ENCODE results near the gene B4GALNT1. TPM values are rescaled to one million over a fixed set of nuclear protein-coding genes. Genes with fewer than 3 reads are reported as not detected.
A peak's percentile ranks its signal among the peaks of the same experiment; 100 is the strongest.
"Not testable (repeated sequence)": the region's sequence is repeated elsewhere in the genome, so short reads cannot be mapped to it uniquely, and the experiment has no call there.

B4GALNT1 gene
- total RNA-seq, 2 donors from 2014 or later = 0.34 to 0.98 TPM

- ATAC-seq = peak; percentile 20
- intact Hi-C loops (cut with DNase I, micrococcal nuclease) = no loop called here
- DNase-seq = peak in 1 of 2 donors; percentile 58
Measured at GRCh38 chr12:57603815-57604453, 29.1 kb downstream of the B4GALNT1 start.

GRCh38 chr12:57603324-57603723 lies 29.7 kb downstream of the B4GALNT1 start:
- DNase-seq = no peak
- no peak for ATAC-seq
- intact Hi-C loops (cut with DNase I, micrococcal nuclease) = no loop called here

DNA sequence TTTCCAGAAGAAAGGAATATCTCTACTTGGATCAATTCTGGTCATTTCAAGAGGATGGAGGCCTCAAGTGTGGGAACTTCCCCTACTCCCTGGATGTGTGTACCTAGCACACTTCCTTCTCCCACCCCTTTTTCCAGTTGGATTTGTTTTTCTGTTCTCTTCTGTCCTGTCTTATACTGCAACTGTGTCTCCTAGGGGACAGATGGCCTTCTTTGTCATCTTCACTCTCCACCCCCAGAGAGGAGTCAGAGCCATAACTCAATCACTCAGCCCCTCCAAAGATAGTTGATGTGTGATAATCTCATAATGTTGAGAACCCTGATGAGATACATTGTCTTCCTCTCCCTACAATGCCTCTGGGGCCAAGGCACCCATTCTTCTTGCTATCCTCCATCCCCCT lies 30.5 kb downstream of the B4GALNT1 start:
- ATAC-seq (no peak), DNase-seq (no peak)
- intact Hi-C loops (cut with DNase I, micrococcal nuclease) = no loop called here

- DNase-seq = no peak
- intact Hi-C loops (cut with DNase I, micrococcal nuclease) = no loop called here
- no peak for ATAC-seq
Measured at GRCh38 chr12:57600395-57600794, 32.6 kb downstream of the B4GALNT1 start.

DNA sequence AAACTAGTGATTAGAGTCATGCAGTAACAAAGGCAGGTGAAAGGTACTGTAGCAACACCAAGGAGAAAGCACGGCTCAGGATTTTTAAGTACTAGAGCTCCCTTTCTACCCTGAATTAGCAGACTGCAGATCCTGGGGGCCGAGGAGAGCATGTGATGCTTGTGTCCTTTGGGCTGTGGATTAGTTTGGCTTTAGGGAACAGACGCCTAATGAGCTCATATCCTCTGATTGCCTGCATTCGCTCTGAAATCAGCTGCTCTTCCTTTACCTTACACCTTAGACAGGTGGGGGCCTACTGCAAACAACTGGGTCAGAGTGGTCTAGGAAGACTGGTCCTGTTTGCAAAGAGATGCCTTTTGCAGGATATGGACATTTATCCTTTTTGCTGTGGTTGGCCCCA lies 39.8 kb downstream of the B4GALNT1 start:
- ATAC-seq (no peak), DNase-seq (no peak)
- intact Hi-C loops (cut with DNase I, micrococcal nuclease) = no loop called here

GRCh38 chr12:57592551-57593165 lies 40.3 kb downstream of the B4GALNT1 start:
- intact Hi-C loops (cut with DNase I, micrococcal nuclease) = no loop called here
- ATAC-seq = no peak
- no peak for DNase-seq

DNA sequence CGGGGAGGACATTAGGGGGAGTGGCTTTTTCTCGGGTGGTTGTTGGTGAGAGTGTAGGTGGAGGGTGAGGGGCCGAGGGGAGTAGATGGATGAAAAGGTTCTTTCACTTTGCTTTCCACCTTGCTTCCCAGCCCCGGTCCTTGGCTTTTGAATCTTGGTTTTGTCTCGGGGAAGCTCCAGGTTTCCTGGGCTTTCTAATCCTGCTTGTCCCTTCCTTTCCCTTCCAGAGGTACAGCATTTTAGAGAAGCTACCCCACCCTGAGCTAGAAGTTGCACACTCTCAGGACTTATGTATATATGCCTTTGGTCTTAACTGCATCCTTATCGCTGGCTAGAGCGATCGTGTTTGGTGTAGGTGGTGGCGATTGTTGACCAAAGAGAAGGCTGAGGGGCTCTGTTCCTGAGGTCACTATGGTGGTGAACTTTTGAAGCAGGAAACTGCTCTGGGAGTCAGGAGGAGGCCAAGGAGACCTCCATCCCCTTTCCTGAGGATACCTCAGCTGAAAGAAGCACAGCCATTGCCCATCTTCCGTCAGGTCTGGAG lies 41.1 kb downstream of the B4GALNT1 start:
- ATAC-seq (no peak), DNase-seq (peak in 1 of 2 donors; percentile 41)
- intact Hi-C loops (cut with DNase I, micrococcal nuclease) = no loop called here

- DNase-seq = peak; percentile 82 to 88
- ATAC-seq = peak; percentile 98
- intact Hi-C loops (cut with DNase I, micrococcal nuclease) = no loop called here
Measured at GRCh38 chr12:57590864-57591781, 41.9 kb downstream of the B4GALNT1 start, which contains the start of gene PIP4K2C. TSS of gene PIP4K2C (plus strand) at chr12:57591192. CDS start at chr12:57591290, 98 bp downstream.

- DNase-seq (no peak), ATAC-seq (no peak)
- intact Hi-C loops (cut with DNase I, micrococcal nuclease) = no loop called here
Measured at GRCh38 chr12:57590479-57590863, 42.5 kb downstream of the B4GALNT1 start.

GRCh38 chr12:57588951-57589610 lies 43.9 kb downstream of the B4GALNT1 start:
- ATAC-seq; DNase-seq; intact Hi-C loops (cut with DNase I, micrococcal nuclease): not testable (repeated sequence)

GRCh38 chr12:57586832-57587429 lies 46.1 kb downstream of the B4GALNT1 start:
- ATAC-seq = no peak
- intact Hi-C loops (cut with DNase I, micrococcal nuclease) = no loop called here
- DNase-seq = no peak

GRCh38 chr12:57586128-57586527 lies 46.9 kb downstream of the B4GALNT1 start:
- intact Hi-C loops (cut with DNase I, micrococcal nuclease) = no loop called here
- ATAC-seq (no peak), DNase-seq (no peak)

DNA sequence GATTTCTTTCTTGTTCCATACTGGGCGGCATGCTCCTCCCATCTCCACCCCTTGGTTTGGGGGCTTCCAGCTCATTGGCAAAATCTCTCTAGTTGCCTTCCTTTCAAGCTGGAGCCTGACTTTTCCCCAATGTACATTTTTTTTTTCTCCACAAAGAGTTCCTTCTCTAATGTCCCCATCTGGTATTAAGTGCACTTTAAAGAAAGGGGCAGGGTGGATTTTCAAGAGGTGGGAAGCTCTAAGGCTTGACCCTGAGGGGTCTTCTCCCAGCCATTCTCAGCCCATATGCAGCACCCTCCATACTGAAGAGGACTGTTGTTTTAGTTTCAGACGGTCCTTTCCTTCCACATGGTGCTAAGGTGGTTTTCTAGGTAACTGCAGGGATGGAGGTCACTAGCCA lies 47.8 kb downstream of the B4GALNT1 start:
- DNase-seq (no peak), ATAC-seq (no peak)
- intact Hi-C loops (cut with DNase I, micrococcal nuclease) = no loop called here

DNA sequence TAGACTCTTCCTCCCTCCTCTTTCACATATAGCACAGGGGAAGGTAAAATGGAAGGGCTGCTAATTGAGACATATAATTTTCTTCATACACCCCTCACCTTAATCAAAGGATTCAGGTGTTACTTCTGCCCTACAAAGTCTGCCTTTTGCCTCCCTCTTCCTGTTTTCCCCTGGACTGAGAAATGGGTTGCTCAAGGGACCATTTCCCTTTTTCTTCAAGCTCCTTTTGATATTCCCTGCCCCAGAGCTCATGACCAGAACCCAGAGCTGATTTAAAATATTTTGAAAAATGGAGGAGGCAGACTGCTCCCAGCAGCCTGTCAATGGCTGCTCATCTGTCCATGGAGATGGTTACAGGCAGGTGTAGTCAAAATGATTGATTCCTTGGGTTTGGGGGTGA lies 48.3 kb downstream of the B4GALNT1 start:
- intact Hi-C loops (cut with DNase I, micrococcal nuclease) = loop anchor here in 1 of 2 donors (5.0 kb wide), 1 partner anchor 38 kb away; no protein-coding TSS in a partner anchor
- no peak for ATAC-seq

DNA sequence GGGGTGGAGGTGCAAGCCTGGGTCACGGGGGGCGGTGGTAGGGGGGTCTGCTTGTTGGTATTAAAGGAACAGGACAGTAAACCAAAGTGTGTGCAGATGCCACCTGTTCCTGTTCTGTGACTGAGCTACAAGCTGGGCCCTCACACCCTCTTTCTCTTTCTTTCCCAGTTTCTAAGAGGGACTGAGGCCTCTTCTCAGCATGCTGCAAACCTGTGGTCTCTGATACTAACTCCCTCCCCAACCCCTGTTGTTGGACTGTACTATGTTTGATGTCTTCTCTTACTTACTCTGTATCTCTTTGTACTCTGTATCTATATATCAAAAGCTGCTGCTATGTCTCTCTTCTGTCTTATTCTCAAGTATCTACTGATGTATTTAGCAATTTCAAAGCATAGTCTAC lies 49.0 kb downstream of the B4GALNT1 start:
- ATAC-seq = no peak
- DNase-seq = no peak
- intact Hi-C loops (cut with DNase I, micrococcal nuclease) = loop anchor here in 1 of 2 donors (5.0 kb wide), 1 partner anchor 38 kb away; no protein-coding TSS in a partner anchor

More for the DNA sequence above, 48.3 kb downstream of the B4GALNT1 start:
- no peak for DNase-seq

DNA sequence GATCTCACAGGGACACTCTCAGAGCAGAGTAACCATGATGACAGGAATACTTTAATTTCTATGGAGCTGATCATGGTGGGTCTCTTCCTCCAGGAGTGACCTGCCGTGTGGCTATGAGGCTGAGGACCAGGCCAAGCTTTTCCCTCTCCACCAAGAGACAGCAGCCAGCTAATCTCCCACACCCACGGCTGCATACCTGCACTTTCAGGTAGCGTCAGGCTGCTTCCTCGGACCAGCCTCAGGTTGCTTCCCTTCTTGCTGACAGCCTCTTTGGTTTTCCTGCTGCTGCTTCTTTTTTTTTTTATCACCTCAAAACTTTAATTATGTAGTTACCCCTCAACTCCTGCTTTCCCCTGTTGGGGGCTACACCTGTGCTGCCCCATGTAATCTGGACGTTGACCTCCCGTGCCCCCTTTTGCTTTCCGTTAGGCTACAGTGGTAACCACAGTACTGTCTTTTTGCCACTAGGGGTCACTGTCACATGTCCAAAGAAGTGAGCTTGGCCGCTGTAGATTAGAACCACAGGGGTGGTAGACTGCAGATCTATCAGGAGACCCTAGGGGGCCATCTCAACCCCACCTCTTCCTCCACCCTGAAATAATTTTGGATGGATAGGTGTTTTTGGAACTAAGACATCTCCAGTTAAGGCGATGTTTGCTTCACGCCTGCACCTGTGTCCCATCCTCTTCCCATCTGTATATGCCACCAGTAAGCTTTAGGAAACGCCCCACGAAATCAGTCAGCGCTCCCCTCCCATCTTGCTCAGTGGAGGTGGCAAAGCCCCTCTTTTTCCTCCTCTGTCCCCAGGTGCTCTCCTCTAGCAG lies 49.8 kb downstream of the B4GALNT1 start:
- ATAC-seq = peak; percentile 86
- intact Hi-C loops (cut with DNase I, micrococcal nuclease) = loop anchor here in 1 of 2 donors (5.0 kb wide), 1 partner anchor 39 kb away; no protein-coding TSS in a partner anchor
- DNase-seq = peak; percentile 32 to 52

DNA sequence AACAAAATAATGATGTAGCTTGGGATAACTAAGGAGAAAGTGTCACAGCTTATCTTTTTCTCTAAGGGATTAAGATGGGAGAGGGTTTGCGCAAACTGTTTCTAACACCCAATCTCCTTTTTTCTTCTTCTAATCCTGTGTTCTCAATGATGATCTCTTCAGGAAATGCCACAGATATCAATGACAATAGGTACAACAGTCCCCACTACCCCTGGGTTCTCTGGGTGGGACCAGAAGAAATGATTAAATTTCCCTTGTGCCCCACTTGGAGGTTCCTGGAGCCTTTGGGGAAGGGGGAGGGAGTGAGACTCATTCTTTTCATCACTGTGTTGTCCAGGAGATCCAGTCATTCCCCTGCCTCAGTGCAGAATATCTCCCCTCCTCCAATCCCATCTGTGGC lies 50.6 kb downstream of the B4GALNT1 start:
- DNase-seq (no peak), ATAC-seq (no peak)
- intact Hi-C loops (cut with DNase I, micrococcal nuclease) = loop anchor here in 1 of 2 donors (5.0 kb wide), 1 partner anchor 40 kb away; no protein-coding TSS in a partner anchor
